ENCODE measurements around the gene TADA1. TPM values are rescaled to one million over a fixed set of nuclear protein-coding genes. Genes with fewer than 3 reads are reported as not detected.

TADA1 gene
- 10.5 to 15.0 TPM (median 11.9 TPM) in 3 replicates for polyA plus RNA-seq
- 2.0 TPM for polyA plus RNA-seq (2011; ENCODE audit: low read depth)
- polyA plus RNA-seq (2011; cell fraction: cytosol; rRNA removed), result 8.3 and 15.8 TPM in 2 replicates
- 17.7 and 20.6 TPM in 2 replicates for polyA plus RNA-seq (2011; cell fraction: nucleus; rRNA removed)
- 6.5 and 7.6 TPM in 2 replicates for polyA plus RNA-seq (2012; ENCODE audit: low replicate concordance)
- polyA minus RNA-seq, result 4.7 to 13.7 TPM (median 8.3 TPM) in 3 replicates
- 3.5 TPM for polyA minus RNA-seq (2011; cell fraction: cytosol; rRNA and poly(A)+ RNA removed)
- polyA minus RNA-seq (2011; cell fraction: nucleus; rRNA and poly(A)+ RNA removed), result 3.6 and 6.4 TPM in 2 replicates

- H3K4me3 ChIP-seq (ENCODE audit: control insufficient read depth in 2 of 3, extremely low read depth in 1 of 3, insufficient read depth in 2 of 3, low read depth in 1 of 3, low read length in 3 of 3), result peak within 1 kb of the TSS; percentile 63 to 68 (median 66)
- FAIRE-seq, result peak; percentile 66
Observed at GRCh38 chr1:166875734-166876539, at the start of gene TADA1. TADA1 (minus strand) TSS chr1:166876264; CDS start chr1:166876233, 31 bp downstream.

GRCh38 chr1:166924823-166925541, 48.9 kb upstream of the TADA1 start:
- no peaks in the 10 kb centered on the region for H3K9me1 ChIP-seq (ENCODE audit: control insufficient read depth, extremely low read depth, insufficient read depth, low read length)
- H3K4me3 ChIP-seq (ENCODE audit: control insufficient read depth in 2 of 3, extremely low read depth in 1 of 3, insufficient read depth in 2 of 3, low read depth in 1 of 3, low read length in 3 of 3), result no peak overlapping the region
- no peak overlapping the region for H3K9ac ChIP-seq (ENCODE audit: control insufficient read depth, extremely low read depth, insufficient read depth, low read length)
- no peaks in the 10 kb centered on the region for H3K9me3 ChIP-seq (ENCODE audit: control insufficient read depth, low read depth, low read length)
- no peak overlapping the region for H3K4me2 ChIP-seq (ENCODE audit: control insufficient read depth, extremely low read depth, insufficient read depth, low read depth, low read length)
- H3K79me2 ChIP-seq (ENCODE audit: control insufficient read depth, insufficient read depth, low read length), result no peaks in the 10 kb centered on the region
- no peaks in the 10 kb centered on the region for H3K4me1 ChIP-seq (ENCODE audit: control insufficient read depth, extremely low read depth, insufficient read depth, low read length)
- TF ChIP-seq EZH2 (IDR thresholded peaks at IDR 0.05; ENCODE audit: low read length), result no peak
- no peak for TF ChIP-seq CTCF (optimal IDR thresholded peaks at IDR 0.05 in 1 of 3, IDR thresholded peaks at IDR 0.05 in 1 of 3, conservative IDR thresholded peaks at IDR 0.05 in 1 of 3; ENCODE audit: extremely low read depth in 1 of 3, insufficient read depth in 2 of 3, low read length in 3 of 3)
- dilution Hi-C loops (cut with MboI; ENCODE audit: extremely low pct_ligation_motif_present, low sequenced_read_pairs), result no loop called here
- no peaks in the 10 kb centered on the region for H4K20me1 ChIP-seq (ENCODE audit: control insufficient read depth, extremely low read depth, insufficient read depth, low read length)
- DNase-seq (ENCODE audit: low read depth, low spot score), result no peak
- no peak overlapping the region for H2AFZ ChIP-seq (ENCODE audit: control insufficient read depth, low read length)
- no peak for FAIRE-seq
- no peaks in the 10 kb centered on the region for H3K36me3 ChIP-seq (ENCODE audit: control insufficient read depth in 2 of 2, extremely low read depth in 1 of 2, insufficient read depth in 2 of 2, low read length in 2 of 2)
- H3K27ac ChIP-seq (ENCODE audit: control insufficient read depth, insufficient read depth, low read length), result no peak overlapping the region
- peaks cover 26% of the 10 kb centered on the region for H3K27me3 ChIP-seq (ENCODE audit: control insufficient read depth, extremely low read depth, insufficient read depth, low read length)

More at GRCh38 chr1:166875734-166876539, at the start of gene TADA1:
- TF ChIP-seq EZH2 (IDR thresholded peaks at IDR 0.05; ENCODE audit: low read length), result no peak
- peak in 1 of 3 experiments; percentile 41 for TF ChIP-seq CTCF (optimal IDR thresholded peaks at IDR 0.05 in 1 of 3, IDR thresholded peaks at IDR 0.05 in 1 of 3, conservative IDR thresholded peaks at IDR 0.05 in 1 of 3; ENCODE audit: extremely low read depth in 1 of 3, insufficient read depth in 2 of 3, low read length in 3 of 3)
- Histone ChIP-seq H3K9me1 (ENCODE audit: control insufficient read depth, extremely low read depth, insufficient read depth, low read length) (no peaks in the 10 kb centered on the region), H3K79me2 (ENCODE audit: control insufficient read depth, insufficient read depth, low read length) (peaks cover 27% of the 10 kb centered on the region), H2AFZ (ENCODE audit: control insufficient read depth, low read length) (peak within 1 kb of the TSS; percentile 89), H3K27me3 (ENCODE audit: control insufficient read depth, extremely low read depth, insufficient read depth, low read length) (no peaks in the 10 kb centered on the region), H4K20me1 (ENCODE audit: control insufficient read depth, extremely low read depth, insufficient read depth, low read length) (no peaks in the 10 kb centered on the region), H3K4me2 (ENCODE audit: control insufficient read depth, extremely low read depth, insufficient read depth, low read depth, low read length) (peak within 1 kb of the TSS; percentile 92), H3K27ac (ENCODE audit: control insufficient read depth, insufficient read depth, low read length) (peak within 1 kb of the TSS; percentile 71), H3K36me3 (ENCODE audit: control insufficient read depth in 2 of 2, extremely low read depth in 1 of 2, insufficient read depth in 2 of 2, low read length in 2 of 2) (no peaks in the 10 kb centered on the region), H3K9ac (ENCODE audit: control insufficient read depth, extremely low read depth, insufficient read depth, low read length) (peak within 1 kb of the TSS; percentile 90), H3K4me1 (ENCODE audit: control insufficient read depth, extremely low read depth, insufficient read depth, low read length) (peaks cover 6% of the 10 kb centered on the region), H3K9me3 (ENCODE audit: control insufficient read depth, low read depth, low read length) (no peaks in the 10 kb centered on the region)
- dilution Hi-C loops (cut with MboI; ENCODE audit: extremely low pct_ligation_motif_present, low sequenced_read_pairs), result no loop called here
- DNase-seq (ENCODE audit: low read depth, low spot score), result peak; percentile 83

All from keratinocyte (primary cell).